K562 (cell line): ENCODE measurements around the gene ZNF385C. TPM values are rescaled to one million over a fixed set of nuclear protein-coding genes. Genes with fewer than 3 reads are reported as not detected.

Experiments used
- GATAD2B ChIP-seq: fragments of 450-650 bp; IDR thresholded peaks from 2 replicates; pipeline ENCODE4 v1.6.1; 2017; ENCODE audit warnings: mild to moderate bottlenecking, borderline replicate concordance
- HDAC2 ChIP-seq: fragments of 450-650 bp; IDR thresholded peaks from 2 replicates; pipeline ENCODE4 v1.6.1; 2016; ENCODE audit warnings: mild to moderate bottlenecking
- HLTF ChIP-seq: fragments of 450-650 bp; IDR thresholded peaks from 2 replicates; pipeline ENCODE4 v1.6.1; 2016
- ID3 ChIP-seq, 2 experiments: fragments of 250-450 bp in 1 of 2; fragments of 450-650 bp in 1 of 2; sonication (Bioruptor Pico) in 1 of 2; IDR thresholded peaks; 2 replicates each; pipeline versions ENCODE4 v1.6.1 to v1.8.0; 2016 to 2021; ENCODE audit warnings: mild to moderate bottlenecking in 2 of 2, moderate library complexity in 2 of 2, missing compliant biosample characterization in 1 of 2, missing genetic modification characterization in 1 of 2
- MCM3 ChIP-seq: fragments of 450-650 bp; IDR thresholded peaks from 2 replicates; pipeline ENCODE4 v1.6.1; 2016
- MECOM ChIP-seq: fragments of 250-450 bp; sonication (Bioruptor Pico); IDR thresholded peaks from 2 replicates; pipeline ENCODE4 v1.8.0; 2022; ENCODE audit warnings: inconsistent platforms
- POLR2A ChIP-seq: fragments of 450-650 bp; conservative IDR thresholded peaks from 2 replicates; pipeline ENCODE4 v1.6.1; 2016
- RHOXF2B ChIP-seq: fragments of 250-450 bp; sonication (Bioruptor Pico); conservative IDR thresholded peaks from 2 replicates; pipeline ENCODE4 v1.5.1; 2021
- XRCC5 ChIP-seq: fragments of 200-400 bp; formaldehyde crosslinking; IDR thresholded peaks from 2 replicates; pipeline ENCODE4 v1.6.1; 2017; ENCODE audit warnings: low read depth, mild to moderate bottlenecking, low read length
- ZNF175 ChIP-seq: fragments of 200-800 bp; sonication (Bioruptor generic); IDR thresholded peaks from 2 replicates; pipeline ENCODE4 v1.6.1; 2016; ENCODE audit warnings: low read depth, mild to moderate bottlenecking, missing genetic modification characterization, missing compliant biosample characterization
- ZNF444 ChIP-seq: fragments of 250-450 bp; sonication (Bioruptor Pico); IDR thresholded peaks from 2 replicates; pipeline ENCODE4 v1.4.0; 2020; ENCODE audit warnings: mild to moderate bottlenecking, moderate library complexity
- ZNF511 ChIP-seq: sonication (generic); formaldehyde crosslinking; IDR thresholded peaks from 2 replicates; pipeline ENCODE4 v1.8.0; 2022; ENCODE audit warnings: mild to moderate bottlenecking, missing genetic modification reagents
- polyA plus RNA-seq, 8 experiments: library from polyadenylated mRNA; depleted of rRNA in 4 of 8; stranded (reverse) in 5 of 8; unstranded in 3 of 8; fragments of >200 nt; fragmentation: Nextera tagmentation in 2 of 8; fragmentation: Illumina TruSeq in 1 of 8; extraction: Ambion mirVana in 2 of 8; extraction: Trizol in 1 of 8; gene quantifications; 2 replicates each; pipeline versions ENCODE4 v1.2.1 to v1.2.3, GENCODE V29; 2011 to 2014; ENCODE audit warnings: inconsistent platforms in 1 of 8, missing spikeins in 1 of 8
- total RNA-seq, 7 experiments: library from RNA; depleted of rRNA in 6 of 7; stranded (reverse); fragments of >200 nt in 6 of 7; fragmentation: Illumina TruSeq in 2 of 7; extraction: Trizol in 2 of 7; gene quantifications; 2 replicates each; pipeline versions ENCODE4 v1.2.1 to v1.2.3, GENCODE V29; 2011 to 2021; ENCODE audit warnings: low replicate concordance in 1 of 7
- TF ChIP-seq, protein P1 (sequence below): sonication (generic); formaldehyde crosslinking; IDR thresholded peaks from 2 replicates; pipeline ENCODE4 v1.8.0; 2022; ENCODE audit warnings: mild to moderate bottlenecking, missing genetic modification reagents
- TF ChIP-seq, protein P2 (sequence below): fragments of 250-450 bp; sonication (Bioruptor Pico); IDR thresholded peaks from 2 replicates; pipeline ENCODE4 v1.5.0; 2022; ENCODE audit warnings: mild to moderate bottlenecking
- TF ChIP-seq, protein P3 (sequence below): fragments of 250-450 bp; sonication (Bioruptor Pico); IDR thresholded peaks from 2 replicates; pipeline ENCODE4 v1.9.0; 2021; ENCODE audit warnings: mild to moderate bottlenecking, inconsistent platforms
- TF ChIP-seq, protein P4 (sequence below): fragments of 250-450 bp; sonication (Bioruptor Pico); IDR thresholded peaks from 2 replicates; pipeline ENCODE4 v1.5.0; 2021
- TF ChIP-seq, protein P5 (sequence below): sonication (generic); formaldehyde crosslinking; IDR thresholded peaks from 2 replicates; pipeline ENCODE4 v1.8.1; 2023; ENCODE audit warnings: mild to moderate bottlenecking, missing genetic modification reagents

The ZNF385C gene
- total and polyA plus RNA-seq, 9 of the 15 experiments (the other 6 are each of a cell fraction or from before 2014, with no cell fraction given), result 0.03 to 0.35 (median 0.18) TPM; not detected in 1

DNA sequence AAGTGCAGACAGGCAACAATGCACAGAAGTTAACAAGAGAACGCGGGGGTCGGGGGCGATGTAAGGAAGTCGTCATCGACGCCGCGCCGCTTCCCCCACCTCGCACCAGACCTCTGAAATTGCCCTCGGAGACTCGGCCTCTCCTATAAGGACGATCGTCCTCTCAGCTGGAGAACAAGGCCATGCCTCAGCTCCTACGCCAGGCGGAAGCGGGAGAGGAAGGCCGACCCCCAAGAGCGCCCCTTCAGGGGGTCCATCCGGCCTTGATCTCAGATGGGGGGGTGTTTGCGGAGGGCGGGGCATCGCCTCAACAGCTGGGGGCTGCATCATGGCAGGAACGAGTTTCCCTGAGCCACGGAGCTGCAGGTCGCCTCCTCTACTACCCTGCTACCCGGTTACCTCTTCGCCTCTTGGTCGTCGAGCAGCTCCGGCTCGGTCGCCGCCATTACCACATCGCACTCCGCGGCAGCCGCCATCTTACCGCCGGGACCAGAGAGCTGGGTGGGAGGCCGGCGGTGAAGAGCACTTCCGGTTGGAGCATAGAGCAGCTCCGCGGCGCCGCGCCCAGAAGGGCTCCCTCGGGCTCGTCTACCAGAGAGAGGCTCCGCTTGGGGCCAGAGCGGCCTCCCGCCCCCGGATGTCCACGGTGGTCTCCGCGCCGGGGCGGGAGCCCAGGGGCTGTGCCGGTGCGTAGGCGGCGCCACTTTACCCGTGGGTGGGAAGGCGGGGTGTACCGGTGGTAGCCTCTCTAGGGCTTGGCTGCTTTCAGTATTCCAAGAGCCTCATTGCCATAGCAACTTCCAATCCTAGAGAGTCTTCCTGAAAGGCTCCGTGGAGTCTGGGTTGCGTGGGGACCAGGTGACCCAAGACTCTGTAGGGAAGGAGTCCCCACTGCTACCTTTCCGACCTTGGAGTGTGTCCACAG, 81.1 kb downstream of the ZNF385C start, which contains the start of gene DNAJC7 (continued):
- TF ChIP-seq MCM3, result no peak
- TF ChIP-seq, protein P1, sequence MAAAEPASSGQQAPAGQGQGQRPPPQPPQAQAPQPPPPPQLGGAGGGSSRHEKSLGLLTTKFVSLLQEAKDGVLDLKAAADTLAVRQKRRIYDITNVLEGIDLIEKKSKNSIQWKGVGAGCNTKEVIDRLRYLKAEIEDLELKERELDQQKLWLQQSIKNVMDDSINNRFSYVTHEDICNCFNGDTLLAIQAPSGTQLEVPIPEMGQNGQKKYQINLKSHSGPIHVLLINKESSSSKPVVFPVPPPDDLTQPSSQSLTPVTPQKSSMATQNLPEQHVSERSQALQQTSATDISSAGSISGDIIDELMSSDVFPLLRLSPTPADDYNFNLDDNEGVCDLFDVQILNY (CRISPR knock-in tag), result no peak
- no peak for TF ChIP-seq ZNF444 (CRISPR knock-in tag)
- TF ChIP-seq, protein P2, sequence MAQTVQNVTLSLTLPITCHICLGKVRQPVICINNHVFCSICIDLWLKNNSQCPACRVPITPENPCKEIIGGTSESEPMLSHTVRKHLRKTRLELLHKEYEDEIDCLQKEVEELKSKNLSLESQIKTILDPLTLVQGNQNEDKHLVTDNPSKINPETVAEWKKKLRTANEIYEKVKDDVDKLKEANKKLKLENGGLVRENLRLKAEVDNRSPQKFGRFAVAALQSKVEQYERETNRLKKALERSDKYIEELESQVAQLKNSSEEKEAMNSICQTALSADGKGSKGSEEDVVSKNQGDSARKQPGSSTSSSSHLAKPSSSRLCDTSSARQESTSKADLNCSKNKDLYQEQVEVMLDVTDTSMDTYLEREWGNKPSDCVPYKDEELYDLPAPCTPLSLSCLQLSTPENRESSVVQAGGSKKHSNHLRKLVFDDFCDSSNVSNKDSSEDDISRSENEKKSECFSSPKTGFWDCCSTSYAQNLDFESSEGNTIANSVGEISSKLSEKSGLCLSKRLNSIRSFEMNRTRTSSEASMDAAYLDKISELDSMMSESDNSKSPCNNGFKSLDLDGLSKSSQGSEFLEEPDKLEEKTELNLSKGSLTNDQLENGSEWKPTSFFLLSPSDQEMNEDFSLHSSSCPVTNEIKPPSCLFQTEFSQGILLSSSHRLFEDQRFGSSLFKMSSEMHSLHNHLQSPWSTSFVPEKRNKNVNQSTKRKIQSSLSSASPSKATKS, result no peak
- TF ChIP-seq, protein P3, sequence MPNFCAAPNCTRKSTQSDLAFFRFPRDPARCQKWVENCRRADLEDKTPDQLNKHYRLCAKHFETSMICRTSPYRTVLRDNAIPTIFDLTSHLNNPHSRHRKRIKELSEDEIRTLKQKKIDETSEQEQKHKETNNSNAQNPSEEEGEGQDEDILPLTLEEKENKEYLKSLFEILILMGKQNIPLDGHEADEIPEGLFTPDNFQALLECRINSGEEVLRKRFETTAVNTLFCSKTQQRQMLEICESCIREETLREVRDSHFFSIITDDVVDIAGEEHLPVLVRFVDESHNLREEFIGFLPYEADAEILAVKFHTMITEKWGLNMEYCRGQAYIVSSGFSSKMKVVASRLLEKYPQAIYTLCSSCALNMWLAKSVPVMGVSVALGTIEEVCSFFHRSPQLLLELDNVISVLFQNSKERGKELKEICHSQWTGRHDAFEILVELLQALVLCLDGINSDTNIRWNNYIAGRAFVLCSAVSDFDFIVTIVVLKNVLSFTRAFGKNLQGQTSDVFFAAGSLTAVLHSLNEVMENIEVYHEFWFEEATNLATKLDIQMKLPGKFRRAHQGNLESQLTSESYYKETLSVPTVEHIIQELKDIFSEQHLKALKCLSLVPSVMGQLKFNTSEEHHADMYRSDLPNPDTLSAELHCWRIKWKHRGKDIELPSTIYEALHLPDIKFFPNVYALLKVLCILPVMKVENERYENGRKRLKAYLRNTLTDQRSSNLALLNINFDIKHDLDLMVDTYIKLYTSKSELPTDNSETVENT (CRISPR knock-in tag), result peak; percentile 99
- no peak for TF ChIP-seq ZNF511 (CRISPR knock-in tag)
- peak; percentile 61; the same call in 1 of the 2 replicates for TF ChIP-seq GATAD2B
- no peak for TF ChIP-seq MECOM
- TF ChIP-seq, protein P4, sequence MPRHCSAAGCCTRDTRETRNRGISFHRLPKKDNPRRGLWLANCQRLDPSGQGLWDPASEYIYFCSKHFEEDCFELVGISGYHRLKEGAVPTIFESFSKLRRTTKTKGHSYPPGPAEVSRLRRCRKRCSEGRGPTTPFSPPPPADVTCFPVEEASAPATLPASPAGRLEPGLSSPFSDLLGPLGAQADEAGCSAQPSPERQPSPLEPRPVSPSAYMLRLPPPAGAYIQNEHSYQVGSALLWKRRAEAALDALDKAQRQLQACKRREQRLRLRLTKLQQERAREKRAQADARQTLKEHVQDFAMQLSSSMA (CRISPR knock-in tag), result 0 out of 2 replicates have a peak, but pooled peaks have one; percentile 45
- TF ChIP-seq HLTF, result 0 out of 2 replicates have a peak, but pooled peaks have one; percentile 62
- no peak for TF ChIP-seq RHOXF2B (CRISPR knock-in tag)
- no peak for TF ChIP-seq ZNF175 (CRISPR knock-in tag)
- no peak for TF ChIP-seq ID3 (CRISPR knock-in tag; IDR thresholded peaks at IDR 0.05)
- TF ChIP-seq ID3 (tag; IDR thresholded peaks at IDR 0.05), result 0 out of 2 replicates have a peak, but pooled peaks have one; percentile 36
- TF ChIP-seq XRCC5, result no peak
- TF ChIP-seq HDAC2, result 0 out of 2 replicates have a peak, but pooled peaks have one; percentile 23
- TF ChIP-seq, protein P5, sequence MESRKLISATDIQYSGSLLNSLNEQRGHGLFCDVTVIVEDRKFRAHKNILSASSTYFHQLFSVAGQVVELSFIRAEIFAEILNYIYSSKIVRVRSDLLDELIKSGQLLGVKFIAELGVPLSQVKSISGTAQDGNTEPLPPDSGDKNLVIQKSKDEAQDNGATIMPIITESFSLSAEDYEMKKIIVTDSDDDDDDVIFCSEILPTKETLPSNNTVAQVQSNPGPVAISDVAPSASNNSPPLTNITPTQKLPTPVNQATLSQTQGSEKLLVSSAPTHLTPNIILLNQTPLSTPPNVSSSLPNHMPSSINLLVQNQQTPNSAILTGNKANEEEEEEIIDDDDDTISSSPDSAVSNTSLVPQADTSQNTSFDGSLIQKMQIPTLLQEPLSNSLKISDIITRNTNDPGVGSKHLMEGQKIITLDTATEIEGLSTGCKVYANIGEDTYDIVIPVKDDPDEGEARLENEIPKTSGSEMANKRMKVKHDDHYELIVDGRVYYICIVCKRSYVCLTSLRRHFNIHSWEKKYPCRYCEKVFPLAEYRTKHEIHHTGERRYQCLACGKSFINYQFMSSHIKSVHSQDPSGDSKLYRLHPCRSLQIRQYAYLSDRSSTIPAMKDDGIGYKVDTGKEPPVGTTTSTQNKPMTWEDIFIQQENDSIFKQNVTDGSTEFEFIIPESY, result no peak
- TF ChIP-seq POLR2A, result peak; percentile 95
